K562 (cell line): ENCODE data around the gene POLR3K. TPM values are rescaled to one million over a fixed set of nuclear protein-coding genes. Genes with fewer than 3 reads are reported as not detected.

ENCODE experiments used
- microRNA-seq: library from miRNA; unstranded; fragments of <30 nt; microRNA quantifications from one replicate; pipeline ENCODE4, GENCODE V29; 2018; ENCODE audit warnings: borderline microRNAs expressed
- polyA plus RNA-seq, 8 experiments: library from polyadenylated mRNA; depleted of rRNA in 4 of 8; stranded (reverse) in 5 of 8; unstranded in 3 of 8; fragments of >200 nt; fragmentation: Nextera tagmentation in 2 of 8; fragmentation: Illumina TruSeq in 1 of 8; extraction: Ambion mirVana in 2 of 8; extraction: Trizol in 1 of 8; gene quantifications; 2 replicates each; pipeline versions ENCODE4 v1.2.1 to v1.2.3, GENCODE V29; 2011 to 2014; ENCODE audit warnings: inconsistent platforms in 1 of 8, missing spikeins in 1 of 8
- small RNA-seq: library from RNA; depleted of rRNA; stranded (forward); fragments of <200 nt; gene quantifications from one replicate; pipeline ENCODE3, GENCODE V24; 2014
- total RNA-seq, 7 experiments: library from RNA; depleted of rRNA in 6 of 7; stranded (reverse); fragments of >200 nt in 6 of 7; fragmentation: Illumina TruSeq in 2 of 7; extraction: Trizol in 2 of 7; gene quantifications; 2 replicates each; pipeline versions ENCODE4 v1.2.1 to v1.2.3, GENCODE V29; 2011 to 2021; ENCODE audit warnings: low replicate concordance in 1 of 7

Gene POLR3K
- total and polyA plus RNA-seq, 9 of the 15 experiments (the other 6 are each of a cell fraction or from before 2014, with no cell fraction given), result 42.1 to 315 (median 86.7) TPM

Small RNA genes within 50 kb of the gene (microRNA-seq; reads per million reads assigned to microRNA genes)
- not detected for gene MIR6859-4

Small RNA genes within 50 kb of the gene (small RNA-seq; reads per million reads assigned to genes)
- gene MIR6859-4, result not detected
- not detected for gene Z69720.2

Other genes starting within 250 kb of the POLR3K start
Only the 7 nearest of the 14 such genes appear.
- 176 and 178 TPM in 2 replicates for gene SNRNP25, start 220 bp upstream of the POLR3K start, total RNA-seq (2014; rRNA removed)
- 78.8 and 107 TPM in 2 replicates for gene SNRNP25, start 220 bp upstream of the POLR3K start, total RNA-seq (2014; rRNA removed; fragmentation: Illumina TruSeq; extraction: Trizol)
- gene SNRNP25, start 220 bp upstream of the POLR3K start, total RNA-seq (2015; rRNA removed; fragmentation: Illumina TruSeq; extraction: Trizol), result 106 and 108 TPM in 2 replicates
- 123 and 124 TPM in 2 replicates for gene SNRNP25, start 220 bp upstream of the POLR3K start, total RNA-seq (2021)
- 116 and 117 TPM in 2 replicates for gene SNRNP25, start 220 bp upstream of the POLR3K start, polyA plus RNA-seq (2011; rRNA removed)
- gene SNRNP25, start 220 bp upstream of the POLR3K start, polyA plus RNA-seq (2014; fragmentation: Illumina TruSeq; extraction: Trizol), result 103 and 132 TPM in 2 replicates
- gene SNRNP25, start 220 bp upstream of the POLR3K start, polyA plus RNA-seq (2014; fragmentation: Nextera tagmentation; extraction: Ambion mirVana), result 10 to 100 TPM; 59.0 to 61.5 TPM
- 122 and 154 TPM in 2 replicates for gene SNRNP25, start 220 bp upstream of the POLR3K start, polyA plus RNA-seq (2014; rRNA removed)
- gene RHBDF1, start 19.0 kb upstream of the POLR3K start, total RNA-seq (2014; rRNA removed), result 4.5 and 5.9 TPM in 2 replicates
- gene RHBDF1, start 19.0 kb upstream of the POLR3K start, total RNA-seq (2014; rRNA removed; fragmentation: Illumina TruSeq; extraction: Trizol), result 1.2 and 1.3 TPM in 2 replicates
- gene RHBDF1, start 19.0 kb upstream of the POLR3K start, total RNA-seq (2015; rRNA removed; fragmentation: Illumina TruSeq; extraction: Trizol), result 1.2 and 1.6 TPM in 2 replicates
- gene RHBDF1, start 19.0 kb upstream of the POLR3K start, total RNA-seq (2021), result 6.9 and 7.1 TPM in 2 replicates
- gene RHBDF1, start 19.0 kb upstream of the POLR3K start, polyA plus RNA-seq (2011; rRNA removed), result 8.2 and 20.0 TPM in 2 replicates
- gene RHBDF1, start 19.0 kb upstream of the POLR3K start, polyA plus RNA-seq (2014; fragmentation: Illumina TruSeq; extraction: Trizol), result 4.2 and 5.5 TPM in 2 replicates
- 1 to 10 TPM; 1.0 to 2.0 TPM for gene RHBDF1, start 19.0 kb upstream of the POLR3K start, polyA plus RNA-seq (2014; fragmentation: Nextera tagmentation; extraction: Ambion mirVana)
- 6.0 and 6.9 TPM in 2 replicates for gene RHBDF1, start 19.0 kb upstream of the POLR3K start, polyA plus RNA-seq (2014; rRNA removed)
- gene MPG, start 24.6 kb upstream of the POLR3K start, total RNA-seq (2014; rRNA removed), result 192 and 226 TPM in 2 replicates
- 5.0 and 6.1 TPM in 2 replicates for gene MPG, start 24.6 kb upstream of the POLR3K start, total RNA-seq (2014; rRNA removed; fragmentation: Illumina TruSeq; extraction: Trizol)
- 47.1 and 52.8 TPM in 2 replicates for gene MPG, start 24.6 kb upstream of the POLR3K start, total RNA-seq (2015; rRNA removed; fragmentation: Illumina TruSeq; extraction: Trizol)
- 80.1 and 81.9 TPM in 2 replicates for gene MPG, start 24.6 kb upstream of the POLR3K start, total RNA-seq (2021)
- 36.2 and 52.2 TPM in 2 replicates for gene MPG, start 24.6 kb upstream of the POLR3K start, polyA plus RNA-seq (2011; rRNA removed)
- 21.1 and 55.2 TPM in 2 replicates for gene MPG, start 24.6 kb upstream of the POLR3K start, polyA plus RNA-seq (2014; fragmentation: Illumina TruSeq; extraction: Trizol)
- 1 to 10 TPM in 1 of 2 experiments, under 1 TPM in 1; 0.42 to 2.2 TPM for gene MPG, start 24.6 kb upstream of the POLR3K start, polyA plus RNA-seq (2014; fragmentation: Nextera tagmentation; extraction: Ambion mirVana)
- 138 and 214 TPM in 2 replicates for gene MPG, start 24.6 kb upstream of the POLR3K start, polyA plus RNA-seq (2014; rRNA removed)
- 8.4 and 10.9 TPM in 2 replicates for gene NPRL3, start 85.1 kb upstream of the POLR3K start, total RNA-seq (2014; rRNA removed)
- gene NPRL3, start 85.1 kb upstream of the POLR3K start, total RNA-seq (2014; rRNA removed; fragmentation: Illumina TruSeq; extraction: Trizol), result 3.7 and 5.6 TPM in 2 replicates
- 4.4 and 7.9 TPM in 2 replicates for gene NPRL3, start 85.1 kb upstream of the POLR3K start, total RNA-seq (2015; rRNA removed; fragmentation: Illumina TruSeq; extraction: Trizol)
- 51.0 and 53.6 TPM in 2 replicates for gene NPRL3, start 85.1 kb upstream of the POLR3K start, total RNA-seq (2021)
- gene NPRL3, start 85.1 kb upstream of the POLR3K start, polyA plus RNA-seq (2011; rRNA removed), result 9.7 and 26.3 TPM in 2 replicates
- 38.9 and 54.1 TPM in 2 replicates for gene NPRL3, start 85.1 kb upstream of the POLR3K start, polyA plus RNA-seq (2014; fragmentation: Illumina TruSeq; extraction: Trizol)
- 1 to 10 TPM in 1 of 2 experiments, under 1 TPM in 1; 0.92 to 1.0 TPM for gene NPRL3, start 85.1 kb upstream of the POLR3K start, polyA plus RNA-seq (2014; fragmentation: Nextera tagmentation; extraction: Ambion mirVana)
- gene NPRL3, start 85.1 kb upstream of the POLR3K start, polyA plus RNA-seq (2014; rRNA removed), result 18.8 and 19.1 TPM in 2 replicates
- gene HBZ, start 99.0 kb upstream of the POLR3K start, total RNA-seq (2014; rRNA removed), result 207 and 227 TPM in 2 replicates
- 35.6 and 63.2 TPM in 2 replicates for gene HBZ, start 99.0 kb upstream of the POLR3K start, total RNA-seq (2014; rRNA removed; fragmentation: Illumina TruSeq; extraction: Trizol)
- gene HBZ, start 99.0 kb upstream of the POLR3K start, total RNA-seq (2015; rRNA removed; fragmentation: Illumina TruSeq; extraction: Trizol), result 53.5 and 58.0 TPM in 2 replicates
- 480 and 495 TPM in 2 replicates for gene HBZ, start 99.0 kb upstream of the POLR3K start, total RNA-seq (2021)
- 610 and 640 TPM in 2 replicates for gene HBZ, start 99.0 kb upstream of the POLR3K start, polyA plus RNA-seq (2011; rRNA removed)
- gene HBZ, start 99.0 kb upstream of the POLR3K start, polyA plus RNA-seq (2014; fragmentation: Illumina TruSeq; extraction: Trizol), result 101 and 278 TPM in 2 replicates
- gene HBZ, start 99.0 kb upstream of the POLR3K start, polyA plus RNA-seq (2014; fragmentation: Nextera tagmentation; extraction: Ambion mirVana), result 100 to 1,000 TPM in 1 of 2 experiments, 10 to 100 TPM in 1; 80.7 to 113 TPM
- gene HBZ, start 99.0 kb upstream of the POLR3K start, polyA plus RNA-seq (2014; rRNA removed), result 365 and 410 TPM in 2 replicates
- gene HBM, start 112.4 kb upstream of the POLR3K start, total RNA-seq (2014; rRNA removed), result not detected in 2 replicates
- not detected in 2 replicates for gene HBM, start 112.4 kb upstream of the POLR3K start, total RNA-seq (2014; rRNA removed; fragmentation: Illumina TruSeq; extraction: Trizol)
- gene HBM, start 112.4 kb upstream of the POLR3K start, total RNA-seq (2015; rRNA removed; fragmentation: Illumina TruSeq; extraction: Trizol), result not detected in 2 replicates
- gene HBM, start 112.4 kb upstream of the POLR3K start, total RNA-seq (2021), result not detected in 2 replicates
- not detected in 2 replicates for gene HBM, start 112.4 kb upstream of the POLR3K start, polyA plus RNA-seq (2011; rRNA removed)
- gene HBM, start 112.4 kb upstream of the POLR3K start, polyA plus RNA-seq (2014; fragmentation: Illumina TruSeq; extraction: Trizol), result not detected in 2 replicates
- not detected for gene HBM, start 112.4 kb upstream of the POLR3K start, polyA plus RNA-seq (2014; fragmentation: Nextera tagmentation; extraction: Ambion mirVana)
- not detected in 2 replicates for gene HBM, start 112.4 kb upstream of the POLR3K start, polyA plus RNA-seq (2014; rRNA removed)
- gene HBA2, start 119.3 kb upstream of the POLR3K start, total RNA-seq (2014; rRNA removed), result 286 and 525 TPM in 2 replicates
- gene HBA2, start 119.3 kb upstream of the POLR3K start, total RNA-seq (2014; rRNA removed; fragmentation: Illumina TruSeq; extraction: Trizol), result 21.9 and 40.4 TPM in 2 replicates
- 60.6 and 61.0 TPM in 2 replicates for gene HBA2, start 119.3 kb upstream of the POLR3K start, total RNA-seq (2015; rRNA removed; fragmentation: Illumina TruSeq; extraction: Trizol)
- 443 and 467 TPM in 2 replicates for gene HBA2, start 119.3 kb upstream of the POLR3K start, total RNA-seq (2021)
- gene HBA2, start 119.3 kb upstream of the POLR3K start, polyA plus RNA-seq (2011; rRNA removed), result 144 and 346 TPM in 2 replicates
- gene HBA2, start 119.3 kb upstream of the POLR3K start, polyA plus RNA-seq (2014; fragmentation: Illumina TruSeq; extraction: Trizol), result 106 and 709 TPM in 2 replicates
- gene HBA2, start 119.3 kb upstream of the POLR3K start, polyA plus RNA-seq (2014; fragmentation: Nextera tagmentation; extraction: Ambion mirVana), result 100 to 1,000 TPM; 331 to 366 TPM
- gene HBA2, start 119.3 kb upstream of the POLR3K start, polyA plus RNA-seq (2014; rRNA removed), result 670 and 853 TPM in 2 replicates